ENCODE measurements around the gene KRTAP5-7. TPM values are rescaled to one million over a fixed set of nuclear protein-coding genes. Genes with fewer than 3 reads are reported as not detected.
"Not testable (repeated sequence)": the region's sequence is repeated elsewhere in the genome, so short reads cannot be mapped to it uniquely, and the experiment has no call there.

The KRTAP5-7 gene, protein sequence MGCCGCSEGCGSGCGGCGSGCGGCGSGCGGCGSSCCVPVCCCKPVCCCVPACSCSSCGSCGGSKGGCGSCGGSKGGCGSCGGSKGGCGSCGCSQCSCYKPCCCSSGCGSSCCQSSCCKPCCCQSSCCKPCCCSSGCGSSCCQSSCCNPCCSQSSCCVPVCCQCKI
- total RNA-seq (2022) (not detected in 2 replicates), Bru-seq, nascent RNA (percentile 21 among the genes with signal in this experiment), BruChase-seq, experiment 1, labeled RNA remaining after a 6-hour chase (percentile 38 among the genes with signal in this experiment), BruChase-seq, experiment 2, labeled RNA remaining after a 2-hour chase (percentile 16 among the genes with signal in this experiment)
- long read RNA-seq: 0 reads

DNA sequence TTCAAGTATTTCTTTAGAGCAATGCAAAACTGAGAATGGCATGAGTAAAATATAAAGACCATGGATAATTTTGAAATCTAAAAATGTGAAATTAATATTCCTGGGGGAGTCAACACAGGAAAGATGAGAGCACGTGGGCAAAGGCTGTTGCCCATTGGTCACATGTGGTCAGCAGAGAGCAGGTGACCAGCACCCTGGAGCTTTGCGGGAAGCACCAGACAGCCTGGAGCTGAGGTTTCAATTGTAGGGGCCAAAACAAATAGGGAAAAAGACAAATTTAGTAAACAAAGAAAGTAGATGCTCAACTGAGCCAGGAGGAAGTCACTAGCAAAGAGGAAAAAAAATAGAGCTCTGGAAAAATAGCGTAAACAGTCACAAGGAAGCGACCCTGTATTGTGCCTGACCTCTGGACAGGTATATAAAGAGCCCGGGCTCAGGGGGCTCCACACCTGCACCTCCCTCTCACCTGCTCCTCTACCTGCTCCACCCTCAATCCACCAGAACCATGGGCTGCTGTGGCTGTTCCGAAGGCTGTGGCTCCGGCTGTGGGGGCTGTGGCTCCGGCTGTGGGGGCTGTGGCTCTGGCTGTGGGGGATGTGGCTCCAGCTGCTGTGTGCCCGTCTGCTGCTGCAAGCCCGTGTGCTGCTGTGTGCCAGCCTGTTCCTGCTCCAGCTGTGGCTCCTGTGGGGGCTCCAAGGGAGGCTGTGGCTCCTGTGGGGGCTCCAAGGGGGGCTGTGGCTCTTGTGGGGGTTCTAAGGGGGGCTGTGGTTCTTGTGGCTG, at the start of gene KRTAP5-7:
Gene KRTAP5-7, plus strand, starts transcription at position 472 of the 780 bp plus-strand sequence. Its CDS starts 34 bp downstream, at position 506.
- H3K27ac Mint-ChIP-seq (ENCODE audit: low read depth, unreplicated experiment); POLR2A ChIA-PET; DNase-seq (ENCODE audit: unreplicated experiment); H3K27me3 Mint-ChIP-seq (ENCODE audit: insufficient read depth, unreplicated experiment); H3K4me3 Mint-ChIP-seq (ENCODE audit: unreplicated experiment); BruUV-seq (replicated peaks); CTCF ChIA-PET; intact Hi-C loops (cut with micrococcal nuclease); H3K9me3 Mint-ChIP-seq (ENCODE audit: unreplicated experiment); H3K4me1 Mint-ChIP-seq (ENCODE audit: insufficient read depth, unreplicated experiment); H3K36me3 Mint-ChIP-seq (ENCODE audit: insufficient read depth, unreplicated experiment): not testable (repeated sequence)

DNA sequence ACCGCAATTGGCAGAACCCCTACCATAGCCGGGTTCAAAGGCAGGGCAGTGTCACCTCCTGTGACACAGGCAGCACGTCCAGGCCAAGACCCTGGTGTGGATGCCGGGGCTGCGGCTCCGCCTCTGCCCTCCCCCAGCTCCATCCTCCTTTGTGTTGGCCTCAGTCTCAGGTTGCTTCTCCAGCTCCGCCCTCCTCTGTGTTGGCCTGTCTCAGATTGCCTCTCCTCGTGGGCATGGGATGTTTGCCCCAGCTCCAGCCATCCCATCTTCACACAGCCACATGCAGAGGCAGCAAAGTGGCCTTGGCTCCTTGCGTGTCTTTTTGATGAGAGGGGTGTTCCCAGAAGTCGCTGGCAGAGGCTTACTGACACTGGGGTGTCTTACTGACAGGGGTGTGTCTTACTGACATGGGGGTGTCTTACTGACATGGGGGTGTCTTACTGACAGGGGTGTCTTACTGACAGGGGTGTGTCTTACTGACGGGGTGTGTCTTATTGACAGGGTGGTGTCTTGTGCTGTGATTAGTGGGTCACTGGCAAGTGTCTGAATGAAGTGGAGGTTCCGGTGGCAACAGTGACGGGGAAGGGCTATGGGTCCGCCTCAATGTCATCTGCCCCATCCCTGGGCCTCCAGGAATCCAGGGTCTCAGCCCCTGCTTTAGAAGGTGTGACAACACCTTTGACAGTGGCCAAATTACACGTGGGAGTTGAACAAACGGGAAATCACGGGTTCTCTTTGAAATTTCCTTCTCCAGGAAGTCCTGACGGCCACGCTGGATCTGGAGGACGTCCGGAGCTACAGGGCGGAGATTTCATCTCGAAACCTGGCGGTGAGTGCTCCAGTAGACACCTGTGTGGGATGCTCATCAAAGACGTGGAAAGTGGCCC, 49.2 kb upstream of the KRTAP5-7 start:
- Mint-ChIP-seq H3K27me3 (ENCODE audit: insufficient read depth, unreplicated experiment) (no peaks in the 10 kb centered on the region), H3K4me1 (ENCODE audit: insufficient read depth, unreplicated experiment) (no peaks in the 10 kb centered on the region), H3K27ac (ENCODE audit: low read depth, unreplicated experiment) (no peak overlapping the region), H3K9me3 (ENCODE audit: unreplicated experiment) (no peaks in the 10 kb centered on the region), H3K4me3 (ENCODE audit: unreplicated experiment) (no peak overlapping the region), H3K36me3 (ENCODE audit: insufficient read depth, unreplicated experiment) (peaks cover 70% of the 10 kb centered on the region)
- POLR2A ChIA-PET: interaction anchor here (0.5 kb wide), 1 partner anchor 13 kb away, joined by 3 read pairs; no protein-coding TSS in a partner anchor
- no TSS peak for BruUV-seq (replicated peaks)
- TF ChIP-seq, protein P1, sequence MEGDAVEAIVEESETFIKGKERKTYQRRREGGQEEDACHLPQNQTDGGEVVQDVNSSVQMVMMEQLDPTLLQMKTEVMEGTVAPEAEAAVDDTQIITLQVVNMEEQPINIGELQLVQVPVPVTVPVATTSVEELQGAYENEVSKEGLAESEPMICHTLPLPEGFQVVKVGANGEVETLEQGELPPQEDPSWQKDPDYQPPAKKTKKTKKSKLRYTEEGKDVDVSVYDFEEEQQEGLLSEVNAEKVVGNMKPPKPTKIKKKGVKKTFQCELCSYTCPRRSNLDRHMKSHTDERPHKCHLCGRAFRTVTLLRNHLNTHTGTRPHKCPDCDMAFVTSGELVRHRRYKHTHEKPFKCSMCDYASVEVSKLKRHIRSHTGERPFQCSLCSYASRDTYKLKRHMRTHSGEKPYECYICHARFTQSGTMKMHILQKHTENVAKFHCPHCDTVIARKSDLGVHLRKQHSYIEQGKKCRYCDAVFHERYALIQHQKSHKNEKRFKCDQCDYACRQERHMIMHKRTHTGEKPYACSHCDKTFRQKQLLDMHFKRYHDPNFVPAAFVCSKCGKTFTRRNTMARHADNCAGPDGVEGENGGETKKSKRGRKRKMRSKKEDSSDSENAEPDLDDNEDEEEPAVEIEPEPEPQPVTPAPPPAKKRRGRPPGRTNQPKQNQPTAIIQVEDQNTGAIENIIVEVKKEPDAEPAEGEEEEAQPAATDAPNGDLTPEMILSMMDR (IDR thresholded peaks at IDR 0.05; ENCODE audit: unreplicated experiment): no peak
- intact Hi-C loops (cut with micrococcal nuclease): no loop called here
- CTCF ChIA-PET: no interaction called here
- no peak for DNase-seq (ENCODE audit: unreplicated experiment)

DNA sequence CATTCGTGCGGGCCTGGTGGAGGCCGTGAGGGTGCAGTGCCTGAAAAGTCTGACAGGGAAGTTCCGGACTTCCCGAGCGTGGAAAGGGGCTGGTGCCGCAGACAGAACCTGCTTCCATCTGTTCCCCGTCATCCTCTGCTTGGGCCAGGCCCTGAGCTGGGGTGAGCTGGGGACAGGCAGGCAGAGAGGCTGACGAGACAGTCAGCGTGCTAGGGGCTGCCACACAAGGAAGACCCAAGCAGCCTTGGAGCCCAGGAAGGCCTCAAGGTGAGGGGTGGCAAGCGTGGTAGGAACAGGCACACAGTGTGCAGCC, 48.6 kb upstream of the KRTAP5-7 start:
- ChIA-PET POLR2A (interaction anchor here (0.5 kb wide), 1 partner anchor 14 kb away, joined by 3 read pairs; no protein-coding TSS in a partner anchor), CTCF (no interaction called here)
- intact Hi-C loops (cut with micrococcal nuclease): no loop called here
- Mint-ChIP-seq H3K4me1 (ENCODE audit: insufficient read depth, unreplicated experiment) (no peaks in the 10 kb centered on the region), H3K4me3 (ENCODE audit: unreplicated experiment) (no peak overlapping the region), H3K9me3 (ENCODE audit: unreplicated experiment) (no peaks in the 10 kb centered on the region), H3K27me3 (ENCODE audit: insufficient read depth, unreplicated experiment) (no peaks in the 10 kb centered on the region), H3K36me3 (ENCODE audit: insufficient read depth, unreplicated experiment) (peaks cover 66% of the 10 kb centered on the region), H3K27ac (ENCODE audit: low read depth, unreplicated experiment) (no peak overlapping the region)
- DNase-seq (ENCODE audit: unreplicated experiment): no peak
- TF ChIP-seq, protein P1 (IDR thresholded peaks at IDR 0.05; ENCODE audit: unreplicated experiment): no peak
- BruUV-seq (replicated peaks): no TSS peak

DNA sequence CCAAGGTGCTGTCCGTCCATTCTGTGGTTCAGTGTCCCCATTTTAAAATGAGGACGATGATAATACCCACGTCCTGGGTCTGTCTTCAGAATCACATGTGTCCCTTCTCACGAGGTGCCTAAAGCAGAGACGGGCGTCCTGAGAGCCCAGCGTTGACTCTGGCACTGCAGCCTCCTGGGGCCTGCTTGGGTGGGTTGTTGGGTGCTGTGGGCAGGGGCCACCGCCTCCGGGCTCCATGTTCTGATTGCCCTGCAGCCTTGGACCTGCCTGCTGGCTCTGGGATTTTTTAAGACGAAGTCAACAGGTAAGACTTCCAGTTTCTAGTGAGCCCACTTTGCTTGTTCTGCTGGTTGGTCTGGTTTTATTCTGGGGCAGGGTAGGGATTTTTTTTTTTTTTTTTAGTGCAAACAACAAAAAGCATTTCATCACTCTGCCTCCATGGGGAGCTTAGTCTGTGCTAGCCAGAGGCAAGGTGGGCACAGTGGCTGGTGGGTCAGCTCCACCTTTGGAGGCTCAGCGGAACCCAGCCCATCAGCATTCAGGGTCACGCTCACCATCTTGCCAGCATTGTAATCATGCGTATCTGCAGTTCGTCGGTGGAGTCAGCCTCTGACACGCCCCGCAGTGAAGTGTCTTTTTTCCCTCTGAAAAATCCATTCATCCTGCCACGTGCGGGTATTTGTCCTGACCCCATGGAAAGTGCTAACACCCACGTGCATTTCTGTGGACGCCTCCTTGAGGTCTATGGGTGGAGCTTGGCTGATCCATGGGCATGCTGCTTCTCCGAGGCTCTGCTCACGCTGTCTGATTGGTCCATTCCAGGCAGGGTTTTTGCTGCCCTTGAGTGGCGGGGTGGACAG, 45.7 kb upstream of the KRTAP5-7 start:
- POLR2A ChIA-PET: no interaction called here
- Mint-ChIP-seq H3K9me3 (ENCODE audit: unreplicated experiment) (no peaks in the 10 kb centered on the region), H3K4me1 (ENCODE audit: insufficient read depth, unreplicated experiment) (no peaks in the 10 kb centered on the region), H3K4me3 (ENCODE audit: unreplicated experiment) (no peak overlapping the region), H3K27me3 (ENCODE audit: insufficient read depth, unreplicated experiment) (no peaks in the 10 kb centered on the region), H3K36me3 (ENCODE audit: insufficient read depth, unreplicated experiment) (peaks cover 66% of the 10 kb centered on the region), H3K27ac (ENCODE audit: low read depth, unreplicated experiment) (no peak overlapping the region)
- no peak for DNase-seq (ENCODE audit: unreplicated experiment)
- BruUV-seq (replicated peaks): no TSS peak
- intact Hi-C loops (cut with micrococcal nuclease): no loop called here
- TF ChIP-seq, protein P1 (IDR thresholded peaks at IDR 0.05; ENCODE audit: unreplicated experiment): no peak
- CTCF ChIA-PET: no interaction called here

Measured in MCF 10A (cell line).